ENCODE measurements around the gene ZNF280A.

- TF ChIP-seq POLR2AphosphoS5 (IDR thresholded peaks at IDR 0.05; ENCODE audit: borderline replicate concordance, low read depth, low read length): no peak
- TF ChIP-seq EZH2 (IDR thresholded peaks at IDR 0.05): no peak
- no peak for TF ChIP-seq FOXP2 (optimal IDR thresholded peaks at IDR 0.05; ENCODE audit: control extremely low read depth, extremely low read length, insufficient read depth)
These were observed 8.7 kb upstream of the ZNF280A start for GRCh38 chr22:22528780-22529179.

Measured in SK-N-MC (cell line).